ENCODE measurements around the gene NT5DC2.

NT5DC2 gene

DNA sequence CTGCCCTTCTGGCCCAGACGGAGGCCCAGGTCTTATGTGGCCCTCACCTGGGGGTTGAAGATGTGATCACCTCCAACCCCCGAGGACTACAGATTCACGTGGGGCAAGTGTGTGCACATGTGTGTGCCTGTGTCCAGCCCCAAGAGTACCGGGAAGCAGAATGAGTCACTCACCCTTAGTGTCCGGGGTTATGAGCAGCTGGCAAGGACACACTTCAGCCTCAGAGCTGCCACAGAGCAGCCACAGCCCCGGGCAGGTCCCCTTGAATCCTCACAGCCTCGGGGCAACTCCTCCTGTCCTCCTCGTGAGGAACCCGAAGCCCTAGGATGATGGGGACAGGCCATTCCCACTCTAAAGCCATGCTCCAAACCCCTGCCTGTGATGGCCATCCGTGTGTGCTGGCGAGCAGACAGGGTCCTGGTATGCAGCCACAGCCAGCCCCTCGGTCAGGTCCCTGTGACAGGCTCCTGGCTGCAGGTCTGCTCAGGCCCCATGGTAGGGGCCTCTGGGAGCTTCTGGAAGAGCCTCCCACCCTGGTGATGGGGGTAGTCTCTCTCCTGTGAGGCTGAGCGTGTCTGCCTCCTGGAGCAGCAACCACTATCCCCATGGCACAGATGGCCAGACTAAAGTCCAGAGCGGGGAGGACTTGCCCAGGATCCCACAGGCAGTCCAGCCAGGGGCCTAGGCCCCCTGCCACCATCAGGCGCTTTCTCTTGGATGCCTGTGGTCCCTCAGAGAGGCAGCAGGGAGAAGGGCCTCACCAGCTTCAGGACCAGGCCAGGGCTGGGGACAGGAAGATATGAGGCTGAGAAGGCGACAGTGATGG is 37.7 kb downstream of the NT5DC2 start:
- H3K27me3 ChIP-seq (ENCODE audit: control insufficient read depth, low read length), result peaks cover 4% of the 10 kb centered on the region; the same call in 1 of the 2 replicates
- H3K4me2 ChIP-seq (ENCODE audit: low read length), result no peak overlapping the region
- no peaks in the 10 kb centered on the region for H3K9me3 ChIP-seq (ENCODE audit: control insufficient read depth, insufficient read depth, low read length)
- H3K4me1 ChIP-seq (ENCODE audit: control insufficient read depth, low read length), result no peaks in the 10 kb centered on the region
- H3F3A ChIP-seq (ENCODE audit: control insufficient read depth, insufficient read depth), result no peaks in the 10 kb centered on the region
- H3K79me2 ChIP-seq (ENCODE audit: control insufficient read depth, low read length), result no peaks in the 10 kb centered on the region
- peaks cover 19% of the 10 kb centered on the region for H3K36me3 ChIP-seq (ENCODE audit: control insufficient read depth, low read length)
- H3K4me3 ChIP-seq (ENCODE audit: low read length), result no peak overlapping the region
- H3K27ac ChIP-seq (ENCODE audit: low read depth, low read length), result no peak overlapping the region
- H3K9me2 ChIP-seq (replicated peaks; ENCODE audit: control insufficient read depth, low read length), result no peaks in the 10 kb centered on the region
- TF ChIP-seq, protein P1, sequence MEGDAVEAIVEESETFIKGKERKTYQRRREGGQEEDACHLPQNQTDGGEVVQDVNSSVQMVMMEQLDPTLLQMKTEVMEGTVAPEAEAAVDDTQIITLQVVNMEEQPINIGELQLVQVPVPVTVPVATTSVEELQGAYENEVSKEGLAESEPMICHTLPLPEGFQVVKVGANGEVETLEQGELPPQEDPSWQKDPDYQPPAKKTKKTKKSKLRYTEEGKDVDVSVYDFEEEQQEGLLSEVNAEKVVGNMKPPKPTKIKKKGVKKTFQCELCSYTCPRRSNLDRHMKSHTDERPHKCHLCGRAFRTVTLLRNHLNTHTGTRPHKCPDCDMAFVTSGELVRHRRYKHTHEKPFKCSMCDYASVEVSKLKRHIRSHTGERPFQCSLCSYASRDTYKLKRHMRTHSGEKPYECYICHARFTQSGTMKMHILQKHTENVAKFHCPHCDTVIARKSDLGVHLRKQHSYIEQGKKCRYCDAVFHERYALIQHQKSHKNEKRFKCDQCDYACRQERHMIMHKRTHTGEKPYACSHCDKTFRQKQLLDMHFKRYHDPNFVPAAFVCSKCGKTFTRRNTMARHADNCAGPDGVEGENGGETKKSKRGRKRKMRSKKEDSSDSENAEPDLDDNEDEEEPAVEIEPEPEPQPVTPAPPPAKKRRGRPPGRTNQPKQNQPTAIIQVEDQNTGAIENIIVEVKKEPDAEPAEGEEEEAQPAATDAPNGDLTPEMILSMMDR (IDR thresholded peaks at IDR 0.05; ENCODE audit: low read depth, low read length, poor library complexity, severe bottlenecking), result no peak
- no peak for TF ChIP-seq EZH2phosphoT487 (IDR thresholded peaks at IDR 0.05; ENCODE audit: borderline replicate concordance, low read length)
- no peaks in the 10 kb centered on the region for H4K20me1 ChIP-seq (ENCODE audit: control insufficient read depth, insufficient read depth, low read depth, low read length)

DNA sequence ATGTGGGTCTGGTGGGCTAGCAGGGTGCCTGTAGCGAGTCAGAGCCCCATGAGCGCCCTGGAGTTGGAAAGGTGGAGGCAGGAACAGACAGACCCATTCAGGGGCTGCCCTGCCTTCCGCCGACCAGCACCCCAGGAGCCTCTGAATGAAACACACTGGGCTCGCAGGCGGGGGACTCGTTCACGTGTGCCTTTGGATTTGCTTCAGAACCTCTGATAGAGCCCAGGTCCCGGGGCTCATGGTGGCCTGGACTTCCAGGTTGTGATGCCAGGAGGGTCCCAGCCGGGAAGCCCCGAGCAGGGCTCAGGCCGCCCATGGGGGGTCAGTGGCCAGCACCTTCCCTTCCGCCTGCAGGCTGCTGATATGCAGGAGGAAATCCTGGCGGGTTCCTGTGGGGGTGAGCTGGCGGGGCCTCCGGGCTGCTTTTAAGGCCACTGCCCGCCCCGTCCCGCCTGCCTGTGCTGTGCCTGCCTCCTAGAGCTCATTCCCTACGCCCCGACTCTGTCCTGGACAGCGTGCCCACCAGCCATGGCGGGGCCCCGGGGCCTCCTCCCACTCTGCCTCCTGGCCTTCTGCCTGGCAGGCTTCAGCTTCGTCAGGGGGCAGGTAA is 38.7 kb downstream of the NT5DC2 start, which contains the start of gene STAB1:
STAB1 (plus strand) TSS at position 453 of the 610 bp plus-strand sequence; CDS start at position 529, 76 bp downstream.
- Histone ChIP-seq H3K4me3 (ENCODE audit: low read length) (no peak within 1 kb of the TSS), H3K4me1 (ENCODE audit: control insufficient read depth, low read length) (no peaks in the 10 kb centered on the region), H3K4me2 (ENCODE audit: low read length) (no peak within 1 kb of the TSS)

DNA sequence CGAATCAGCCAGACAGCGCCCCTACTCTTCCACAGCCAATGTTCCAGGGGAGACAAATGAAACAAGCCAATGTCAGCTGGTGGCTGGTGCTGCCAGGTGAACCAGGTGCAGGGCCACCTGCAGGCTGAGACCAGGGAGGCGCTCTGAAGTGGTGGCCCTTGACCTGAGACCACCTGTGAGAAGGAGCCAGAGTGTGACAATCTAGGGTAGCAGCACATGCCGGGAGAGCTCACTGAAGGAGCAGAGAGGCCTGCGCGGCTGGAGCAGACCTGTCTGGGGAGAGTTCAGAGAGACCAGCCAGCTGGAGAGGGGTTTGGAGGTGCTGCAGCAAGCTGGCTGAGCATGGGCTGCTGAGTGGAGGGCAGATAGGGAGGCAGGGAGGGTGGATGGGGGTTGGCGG is 39.2 kb downstream of the NT5DC2 start:
- no peak overlapping the region for H3K4me2 ChIP-seq (ENCODE audit: low read length)
- no peak overlapping the region for H3K27ac ChIP-seq (ENCODE audit: low read depth, low read length)
- H3K36me3 ChIP-seq (ENCODE audit: control insufficient read depth, low read length), result peaks cover 33% of the 10 kb centered on the region
- no peaks in the 10 kb centered on the region for H3K9me3 ChIP-seq (ENCODE audit: control insufficient read depth, insufficient read depth, low read length)
- no peaks in the 10 kb centered on the region for H3K9me2 ChIP-seq (replicated peaks; ENCODE audit: control insufficient read depth, low read length)
- TF ChIP-seq, protein P1 (IDR thresholded peaks at IDR 0.05; ENCODE audit: low read depth, low read length, poor library complexity, severe bottlenecking), result no peak
- TF ChIP-seq EZH2phosphoT487 (IDR thresholded peaks at IDR 0.05; ENCODE audit: borderline replicate concordance, low read length), result no peak
- H3K79me2 ChIP-seq (ENCODE audit: control insufficient read depth, low read length), result no peaks in the 10 kb centered on the region
- H3K4me1 ChIP-seq (ENCODE audit: control insufficient read depth, low read length), result no peaks in the 10 kb centered on the region
- peaks cover 4% of the 10 kb centered on the region; the same call in 1 of the 2 replicates for H3K27me3 ChIP-seq (ENCODE audit: control insufficient read depth, low read length)
- H3K4me3 ChIP-seq (ENCODE audit: low read length), result no peak overlapping the region
- no peaks in the 10 kb centered on the region for H3F3A ChIP-seq (ENCODE audit: control insufficient read depth, insufficient read depth)
- no peaks in the 10 kb centered on the region for H4K20me1 ChIP-seq (ENCODE audit: control insufficient read depth, insufficient read depth, low read depth, low read length)

More for the DNA sequence above, 38.7 kb downstream of the NT5DC2 start, which contains the start of gene STAB1:
- TF ChIP-seq, protein P1 (IDR thresholded peaks at IDR 0.05; ENCODE audit: low read depth, low read length, poor library complexity, severe bottlenecking), result no peak
- no peak for TF ChIP-seq EZH2phosphoT487 (IDR thresholded peaks at IDR 0.05; ENCODE audit: borderline replicate concordance, low read length)
- Histone ChIP-seq H3K79me2 (ENCODE audit: control insufficient read depth, low read length) (no peaks in the 10 kb centered on the region), H4K20me1 (ENCODE audit: control insufficient read depth, insufficient read depth, low read depth, low read length) (no peaks in the 10 kb centered on the region), H3K27ac (ENCODE audit: low read depth, low read length) (no peak within 1 kb of the TSS), H3K27me3 (ENCODE audit: control insufficient read depth, low read length) (peaks cover 4% of the 10 kb centered on the region; the same call in 1 of the 2 replicates), H3K9me3 (ENCODE audit: control insufficient read depth, insufficient read depth, low read length) (no peaks in the 10 kb centered on the region), H3F3A (ENCODE audit: control insufficient read depth, insufficient read depth) (no peaks in the 10 kb centered on the region), H3K9me2 (replicated peaks; ENCODE audit: control insufficient read depth, low read length) (no peaks in the 10 kb centered on the region), H3K36me3 (ENCODE audit: control insufficient read depth, low read length) (peaks cover 27% of the 10 kb centered on the region)

All from DOHH2 (cell line).